Skin epidermis (tissue), 12 donors: Measurements from ENCODE around the gene PITPNM2.

Experiments used
- H3K27ac ChIP-seq, 21 experiments: fragments of 200-600 bp; sonication (generic) in 11 of 21; one replicate each; pipeline ENCODE4 v1.5.0; 2020; ENCODE audit warnings: mild to moderate bottlenecking in 3 of 21, inconsistent platforms in 2 of 21, moderate library complexity in 2 of 21
- H3K4me3 ChIP-seq, 7 experiments: fragments of 200-600 bp; sonication (generic) in 2 of 7; one replicate each; pipeline ENCODE4 v1.5.0; 2020; ENCODE audit warnings: inconsistent platforms in 2 of 7, mild to moderate bottlenecking in 2 of 7, moderate library complexity in 1 of 7

Gene PITPNM2

DNA sequence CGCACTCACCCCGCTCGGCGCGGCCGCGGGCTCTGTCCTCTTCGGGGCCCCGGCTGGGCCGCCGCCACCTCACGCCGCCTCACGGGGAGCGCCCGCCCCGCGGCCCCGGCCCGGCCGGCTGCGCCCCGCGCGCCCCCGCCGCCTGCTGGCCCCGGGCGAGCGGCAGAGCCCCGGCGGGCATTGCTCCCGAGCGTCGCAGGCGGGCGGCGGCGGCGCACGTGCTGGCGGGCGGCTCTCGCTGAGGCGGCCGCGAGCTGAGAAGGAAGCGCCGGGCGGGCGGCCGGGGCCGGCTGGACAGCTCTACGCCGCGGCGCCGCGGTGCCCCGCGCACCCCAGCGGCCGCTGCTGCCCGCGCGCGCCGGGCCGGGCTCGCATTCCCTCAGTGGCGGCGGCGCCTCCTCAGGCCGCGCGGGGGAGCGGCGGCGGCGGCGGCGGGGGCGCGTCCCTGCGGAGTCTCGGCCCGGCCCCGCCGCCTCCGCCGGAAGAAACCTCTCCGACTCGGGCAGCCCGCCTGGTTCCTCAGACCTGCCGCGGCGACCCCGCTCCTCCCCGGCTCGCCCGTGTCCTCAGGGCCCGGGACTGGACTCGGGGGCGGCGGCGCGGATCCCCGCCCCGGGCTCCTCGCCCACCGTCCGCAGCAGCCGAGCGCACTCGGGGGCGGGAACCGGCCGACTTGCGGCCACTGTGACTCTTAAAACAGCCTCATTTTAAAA is at the start of gene PITPNM2:
PITPNM2 (minus strand) TSS at position 347 of the 713 bp plus-strand sequence. CDS start 116,500 bp downstream, outside the sequence.
- Histone ChIP-seq H3K4me3 (peak within 1 kb of the TSS; percentile 51 to 78 (median 70)), H3K27ac (peak within 1 kb of the TSS; percentile 34 to 92 (median 81))

- Histone ChIP-seq H3K27ac (no peak overlapping the region), H3K4me3 (no peak overlapping the region)
These were observed 49.5 kb upstream of the PITPNM2 start for GRCh38 chr12:123200414-123200813.

- H3K27ac ChIP-seq = no peak overlapping the region
- no peak overlapping the region for H3K4me3 ChIP-seq
These were observed 49.0 kb upstream of the PITPNM2 start for GRCh38 chr12:123199936-123200335.

DNA sequence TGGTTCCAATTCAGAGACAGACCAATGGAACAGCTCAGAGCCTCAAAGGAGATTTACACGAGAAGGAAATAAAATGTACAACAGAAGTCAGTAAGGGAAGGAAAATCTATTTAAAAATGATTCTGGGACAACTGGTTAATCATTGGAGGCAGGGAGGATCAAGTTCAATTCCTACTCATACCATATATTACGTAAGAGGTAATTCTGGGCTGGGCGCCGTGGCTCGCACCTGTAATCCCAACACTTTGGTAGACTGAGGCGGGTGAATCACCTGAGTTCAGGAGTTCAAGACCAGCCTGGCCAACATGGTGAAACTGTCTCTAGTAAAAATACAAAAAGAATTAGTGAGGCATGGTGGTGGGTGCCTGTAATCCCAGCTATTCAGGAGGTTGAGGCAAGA is 36.7 kb upstream of the PITPNM2 start:
- no peak overlapping the region for H3K4me3 ChIP-seq

DNA sequence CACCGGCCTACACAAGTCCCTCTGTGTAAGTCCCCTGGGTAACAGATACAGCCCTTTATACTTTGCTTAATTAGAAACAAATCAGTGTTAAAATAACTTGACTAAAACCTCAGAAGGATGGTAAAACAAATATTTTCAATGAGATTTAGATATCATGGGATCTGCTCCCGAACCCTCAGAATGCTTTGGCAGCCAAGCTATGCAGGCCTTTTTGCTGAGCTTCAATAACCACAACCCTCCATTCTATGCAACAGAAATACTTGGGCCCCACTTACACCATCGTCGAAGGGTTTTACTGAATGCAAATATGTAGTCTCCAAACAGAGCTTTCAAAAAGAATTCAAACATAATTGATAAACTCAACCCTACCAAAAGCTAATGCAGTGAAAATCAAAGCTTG is 29.3 kb upstream of the PITPNM2 start:
- Histone ChIP-seq H3K27ac (no peak overlapping the region), H3K4me3 (no peak overlapping the region)

More for the DNA sequence above, 36.7 kb upstream of the PITPNM2 start:
- no peak overlapping the region for H3K27ac ChIP-seq

DNA sequence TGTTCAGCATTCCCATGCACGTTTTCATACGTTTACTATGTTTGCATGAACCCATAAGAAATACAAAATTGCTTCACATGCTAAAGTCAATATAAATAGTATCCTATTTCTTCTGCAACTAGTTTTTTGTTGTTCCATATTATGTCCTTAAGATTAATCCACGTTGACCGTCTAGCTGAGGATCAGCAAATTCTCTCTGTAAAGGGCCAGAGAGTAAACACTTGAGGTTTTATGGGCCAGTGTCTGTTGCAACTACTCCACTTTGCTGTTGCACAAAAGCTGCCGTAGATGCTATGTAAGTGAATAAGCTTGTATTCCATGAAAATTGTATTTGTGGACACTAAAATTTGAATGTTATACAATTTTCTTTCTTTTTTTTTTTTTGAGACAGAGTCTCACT is 21.1 kb upstream of the PITPNM2 start:
- no peak overlapping the region for H3K4me3 ChIP-seq
- H3K27ac ChIP-seq = no peak overlapping the region

GRCh38 chr12:123167329-123167728 is 16.4 kb upstream of the PITPNM2 start:
- Histone ChIP-seq H3K4me3 (no peak overlapping the region), H3K27ac (no peak overlapping the region)

DNA sequence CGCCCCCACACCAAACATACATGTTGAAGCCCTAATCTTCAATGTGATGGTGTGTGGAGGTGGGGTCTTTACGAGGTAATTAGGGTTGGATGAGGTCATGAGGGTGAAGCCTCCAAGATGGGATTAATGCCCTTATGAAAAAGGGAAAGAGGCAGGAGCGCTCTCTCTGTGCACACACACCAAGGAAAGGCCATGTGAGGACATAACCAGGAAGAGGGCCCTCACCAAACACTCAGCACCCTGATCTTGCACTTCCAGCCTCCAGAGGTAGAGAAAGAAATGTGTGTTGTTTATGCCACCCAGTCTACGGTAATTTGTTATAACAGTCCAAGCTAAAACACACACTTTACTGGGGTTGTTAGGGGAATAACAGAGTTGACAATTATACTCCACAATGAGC is 14.6 kb upstream of the PITPNM2 start:
- Histone ChIP-seq H3K4me3 (no peak overlapping the region), H3K27ac (no peak overlapping the region)

GRCh38 chr12:123164710-123165261 is 13.9 kb upstream of the PITPNM2 start:
- Histone ChIP-seq H3K27ac (no peak overlapping the region), H3K4me3 (no peak overlapping the region)

DNA sequence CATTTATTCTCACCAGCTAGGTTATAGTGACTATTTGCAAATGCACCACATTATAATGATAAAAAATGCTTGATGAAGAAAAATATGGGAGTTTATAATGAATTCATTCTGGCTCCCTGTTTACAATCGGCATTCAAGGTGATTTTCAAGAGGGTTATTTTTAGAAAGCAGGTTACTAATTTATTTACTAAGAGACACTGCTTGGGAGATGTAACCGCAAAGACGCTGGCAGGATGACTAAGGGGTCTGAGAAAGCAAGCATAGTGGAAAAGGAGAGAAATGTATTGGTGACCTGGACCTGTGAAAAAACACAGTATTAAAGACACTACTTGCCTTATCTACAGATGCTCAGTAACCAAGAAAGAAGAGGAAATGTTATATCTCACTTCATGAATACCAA is 13.3 kb upstream of the PITPNM2 start:
- no peak overlapping the region for H3K27ac ChIP-seq
- no peak overlapping the region for H3K4me3 ChIP-seq

DNA sequence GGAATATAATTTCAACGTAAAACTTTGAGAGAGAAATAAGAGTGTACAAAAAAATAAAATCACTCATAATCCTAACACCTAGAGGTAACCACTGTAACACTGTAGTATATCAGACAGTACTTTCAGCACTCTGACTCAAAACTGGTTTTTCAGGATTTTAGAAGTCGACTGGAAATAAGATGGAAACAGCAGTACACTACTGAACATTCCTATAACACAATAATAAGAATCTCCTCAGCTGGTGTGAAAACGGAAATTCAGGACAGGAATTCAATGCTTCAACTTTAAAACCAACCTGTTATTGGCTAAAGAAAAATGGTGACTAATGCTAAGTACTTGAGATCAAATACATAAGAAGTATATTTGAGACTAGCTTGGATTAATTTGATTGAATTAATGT is 12.3 kb upstream of the PITPNM2 start:
- Histone ChIP-seq H3K27ac (no peak overlapping the region), H3K4me3 (no peak overlapping the region)

DNA sequence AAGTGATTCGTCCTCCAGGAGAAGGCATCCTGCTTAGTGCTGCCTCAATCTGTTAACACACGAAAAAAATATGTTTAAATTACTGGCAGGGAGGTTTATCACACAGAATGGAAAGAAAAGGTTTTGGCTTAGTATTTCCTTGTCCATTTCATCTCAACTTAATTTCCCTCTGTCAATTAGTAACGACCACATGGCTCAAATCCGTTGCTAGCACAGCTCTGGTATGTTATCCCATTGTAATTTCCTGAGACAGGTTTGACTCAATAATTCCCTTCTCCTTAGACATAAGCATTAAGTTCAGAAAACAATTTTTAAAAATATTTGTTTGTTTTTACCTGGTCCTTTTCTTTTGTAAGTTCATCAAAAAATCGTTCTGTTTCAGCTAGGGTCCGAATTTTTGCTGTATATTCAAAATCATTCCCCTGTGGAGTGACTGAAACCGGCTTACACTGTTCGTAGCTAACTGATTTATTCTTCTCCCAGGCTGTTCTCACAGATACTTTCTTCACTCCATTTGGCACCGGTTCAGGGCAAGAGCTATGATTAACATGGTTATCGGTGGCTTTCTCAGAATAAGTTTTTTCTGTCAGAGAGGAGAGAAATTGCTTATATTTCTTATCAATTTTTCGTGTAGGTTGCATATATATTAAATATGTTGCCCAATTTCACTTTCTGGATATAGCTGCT is 10.1 kb upstream of the PITPNM2 start:
- Histone ChIP-seq H3K4me3 (no peak overlapping the region), H3K27ac (no peak overlapping the region)

DNA sequence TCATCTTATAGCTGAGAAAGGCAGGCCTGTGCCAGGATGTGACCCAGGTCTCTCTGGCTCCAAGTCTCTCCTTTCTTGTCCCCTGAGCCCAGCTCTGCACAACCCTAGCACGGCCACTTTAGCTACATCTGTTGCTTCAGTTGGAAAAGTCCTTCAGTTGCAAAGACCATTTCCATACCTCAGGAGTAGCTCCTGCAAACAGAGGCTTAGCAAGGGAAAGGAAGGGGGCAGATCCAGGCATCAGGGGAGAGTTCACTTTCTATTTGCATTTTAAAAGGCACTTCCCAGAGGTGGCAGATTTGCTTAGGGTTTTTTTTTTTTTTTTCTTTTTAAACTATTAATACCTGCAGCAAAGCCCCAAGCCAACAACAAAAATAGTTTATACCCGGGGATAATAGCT is 3.0 kb upstream of the PITPNM2 start:
- no peak overlapping the region for H3K27ac ChIP-seq

GRCh38 chr12:123152833-123153232 is 1.9 kb upstream of the PITPNM2 start:
- Histone ChIP-seq H3K27ac (no peak overlapping the region), H3K4me3 (no peak overlapping the region)

More for the DNA sequence above, 3.0 kb upstream of the PITPNM2 start:
- no peak overlapping the region for H3K4me3 ChIP-seq

DNA sequence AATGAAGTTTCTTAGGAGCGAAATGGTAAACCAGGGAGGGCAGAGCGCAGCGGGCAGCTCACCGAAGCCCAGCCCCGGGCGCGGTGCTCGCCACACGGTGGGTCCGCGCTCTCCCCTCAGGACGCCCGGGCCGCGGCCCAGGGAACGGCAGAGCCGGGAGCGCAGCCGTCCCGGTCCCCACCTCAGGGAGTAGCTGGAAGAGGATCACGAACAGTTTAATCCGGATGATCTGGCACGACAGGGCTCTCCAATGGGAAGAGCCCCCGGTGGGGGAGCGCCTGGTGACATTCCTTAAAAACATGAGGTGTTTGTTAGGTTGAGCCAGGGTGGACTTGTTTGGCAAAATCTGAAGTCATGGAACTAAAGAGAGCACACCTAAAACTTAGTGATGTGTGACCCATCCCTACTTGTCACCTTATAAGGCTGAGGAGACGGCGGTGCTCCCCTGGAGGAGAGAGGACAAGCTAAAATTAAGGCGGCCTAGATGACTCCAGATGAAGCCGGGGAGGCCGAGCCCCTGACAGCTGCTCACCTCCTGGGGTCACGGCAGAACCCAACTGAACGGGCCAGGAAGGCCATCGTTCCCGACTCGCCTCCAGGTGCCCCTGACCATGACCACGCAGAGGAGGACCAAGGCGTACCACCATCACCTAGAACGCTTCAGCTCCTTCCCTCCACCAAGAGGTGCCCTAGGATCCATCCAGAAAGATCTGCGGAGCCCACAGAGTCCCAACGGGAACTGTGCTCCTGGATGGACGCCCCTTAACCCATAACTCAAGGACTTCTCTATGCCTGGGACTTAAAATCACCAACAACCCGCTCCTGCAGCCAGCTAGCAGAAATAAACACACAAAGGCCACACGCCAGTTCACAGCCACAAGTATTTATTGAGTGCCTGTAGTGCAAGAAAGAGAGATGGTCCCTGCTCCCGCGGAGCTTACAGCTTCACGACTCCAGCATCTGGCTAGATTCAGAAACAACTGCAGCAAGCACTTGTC is 866 bp upstream of the PITPNM2 start:
- Histone ChIP-seq H3K4me3 (peak overlapping the region; percentile 51 to 78 (median 70)), H3K27ac (peak overlapping the region; percentile 34 to 92 (median 80))

GRCh38 chr12:123150275-123150743 is 581 bp downstream of the PITPNM2 start:
- Histone ChIP-seq H3K27ac (peak overlapping the region in 19 of 21 experiments; percentile 14 to 90 (median 77)), H3K4me3 (peak overlapping the region; percentile 50 to 78 (median 54))

DNA sequence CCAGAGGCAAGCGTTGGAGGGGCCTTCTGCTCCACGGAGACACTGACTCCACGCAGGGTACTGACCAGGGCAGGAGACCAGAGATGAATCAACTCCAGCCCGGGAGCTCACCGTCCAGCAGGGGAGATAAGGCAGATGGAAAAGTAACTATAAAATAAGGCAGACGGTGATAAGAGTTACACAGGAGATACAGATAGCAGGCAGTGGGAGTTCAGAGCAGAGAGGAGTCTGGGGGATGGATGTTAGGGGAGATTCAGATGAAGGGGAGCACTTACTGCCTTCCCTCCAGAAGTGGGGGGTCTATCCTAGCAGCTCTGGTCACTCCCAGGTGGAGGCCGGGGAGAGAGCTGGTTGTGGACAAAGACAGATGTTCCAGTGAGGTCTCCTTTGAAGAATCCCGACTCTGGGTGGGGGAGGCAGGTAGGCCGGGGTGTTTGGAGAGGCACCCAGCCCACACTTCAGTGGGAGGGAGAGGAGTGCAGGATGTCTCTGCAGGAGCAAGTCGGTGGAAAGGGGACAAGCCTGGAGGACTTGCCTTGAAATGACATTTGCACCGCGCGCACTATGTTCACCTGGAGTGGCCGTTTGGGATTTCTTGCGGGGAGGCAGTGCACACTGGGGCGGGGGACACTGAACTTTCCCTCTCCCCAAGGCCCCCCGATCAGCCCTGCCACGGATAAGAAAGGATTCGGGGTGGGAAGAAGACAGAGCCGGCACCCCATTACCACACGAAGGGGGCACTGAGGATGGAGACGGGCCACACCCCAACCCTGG is 1.2 kb downstream of the PITPNM2 start:
- peak overlapping the region; percentile 50 to 78 (median 54) for H3K4me3 ChIP-seq

GRCh38 chr12:123149088-123149487 is 1.8 kb downstream of the PITPNM2 start:
- H3K4me3 ChIP-seq = no peak overlapping the region
- H3K27ac ChIP-seq = peak overlapping the region in 5 of 21 experiments; percentile 11 to 89 (median 88)

More for the DNA sequence above, 1.2 kb downstream of the PITPNM2 start:
- H3K27ac ChIP-seq = peak overlapping the region in 17 of 21 experiments; percentile 14 to 90 (median 78)

DNA sequence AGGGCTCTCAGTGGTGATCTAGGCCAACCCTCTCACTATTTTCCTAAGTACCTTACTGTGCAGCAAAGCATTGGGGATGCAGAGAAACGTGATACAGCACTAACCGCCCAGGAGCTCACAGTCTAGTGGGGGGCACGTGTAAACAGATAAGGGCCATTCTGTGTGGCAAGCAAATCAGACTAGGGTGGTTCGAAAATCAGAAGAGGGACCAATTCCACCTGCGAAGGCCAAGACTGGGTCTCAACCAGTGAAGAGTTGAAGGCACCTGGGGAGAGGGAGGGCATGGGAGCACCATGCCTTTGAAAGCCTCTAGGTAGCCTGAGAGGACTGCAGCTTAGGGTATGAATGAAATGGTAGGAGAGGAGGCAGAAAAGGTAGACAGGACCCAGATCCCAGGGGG is 2.2 kb downstream of the PITPNM2 start:
- Histone ChIP-seq H3K4me3 (no peak overlapping the region), H3K27ac (peak overlapping the region in 1 of 21 experiments; percentile 88)
